NCI-H1694 treated with DMSO at 0.1 percent for 48 hours (cell line): ENCODE measurements around the gene ITGB8.

Experiments used
- DNase-seq: peaks from one replicate; lab custom pipeline; 2025; lab: John Stamatoyannopoulos, UW

The ITGB8 gene

GRCh38 chr7:20340839-20341238, 10.1 kb downstream of the ITGB8 start:
- DNase-seq = no peak

DNA sequence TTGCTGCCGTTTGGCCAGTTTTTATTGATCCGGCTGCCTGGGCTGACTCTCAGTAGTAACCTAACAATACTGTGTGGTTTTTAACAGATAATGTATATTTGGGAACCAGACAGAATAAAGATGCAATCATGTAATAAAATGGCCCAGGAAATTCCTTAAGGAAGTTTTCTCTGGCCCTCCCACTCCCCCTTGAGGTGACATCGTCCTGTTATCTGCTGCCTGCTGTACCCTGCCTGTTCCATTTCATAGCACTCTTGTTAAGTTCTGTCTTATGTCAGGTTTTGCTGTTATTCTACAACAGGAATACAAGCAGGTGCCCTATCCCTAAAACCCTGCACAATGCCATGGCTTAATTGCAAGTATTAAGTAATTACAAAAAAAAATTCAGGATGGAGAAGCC, 12.5 kb downstream of the ITGB8 start:
- no peak for DNase-seq

DNA sequence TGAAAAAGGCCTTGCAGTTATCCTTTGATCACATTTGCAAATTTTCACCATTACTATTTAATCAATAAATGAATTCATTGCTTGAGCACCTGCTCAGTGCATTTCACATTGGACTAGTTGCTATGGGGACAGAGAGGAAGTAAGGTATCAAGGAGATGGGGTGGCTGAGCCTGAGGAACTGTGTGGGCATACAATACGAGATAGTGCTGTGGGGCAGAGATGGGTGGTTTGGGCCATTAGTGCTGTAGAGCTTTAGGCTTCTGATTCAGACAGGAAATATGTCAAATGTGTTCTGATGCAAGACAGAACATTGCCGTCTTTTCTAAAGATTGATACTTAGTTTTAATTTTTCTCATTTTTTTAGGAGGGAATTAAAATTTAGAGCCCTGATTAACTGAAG, 13.2 kb downstream of the ITGB8 start:
- DNase-seq = no peak

- DNase-seq = no peak
Measured at GRCh38 chr7:20344396-20344795, 13.7 kb downstream of the ITGB8 start.

- DNase-seq = no peak
Measured at GRCh38 chr7:20346577-20346976, 15.9 kb downstream of the ITGB8 start.

GRCh38 chr7:20347680-20348079, 17.0 kb downstream of the ITGB8 start:
- no peak for DNase-seq

DNA sequence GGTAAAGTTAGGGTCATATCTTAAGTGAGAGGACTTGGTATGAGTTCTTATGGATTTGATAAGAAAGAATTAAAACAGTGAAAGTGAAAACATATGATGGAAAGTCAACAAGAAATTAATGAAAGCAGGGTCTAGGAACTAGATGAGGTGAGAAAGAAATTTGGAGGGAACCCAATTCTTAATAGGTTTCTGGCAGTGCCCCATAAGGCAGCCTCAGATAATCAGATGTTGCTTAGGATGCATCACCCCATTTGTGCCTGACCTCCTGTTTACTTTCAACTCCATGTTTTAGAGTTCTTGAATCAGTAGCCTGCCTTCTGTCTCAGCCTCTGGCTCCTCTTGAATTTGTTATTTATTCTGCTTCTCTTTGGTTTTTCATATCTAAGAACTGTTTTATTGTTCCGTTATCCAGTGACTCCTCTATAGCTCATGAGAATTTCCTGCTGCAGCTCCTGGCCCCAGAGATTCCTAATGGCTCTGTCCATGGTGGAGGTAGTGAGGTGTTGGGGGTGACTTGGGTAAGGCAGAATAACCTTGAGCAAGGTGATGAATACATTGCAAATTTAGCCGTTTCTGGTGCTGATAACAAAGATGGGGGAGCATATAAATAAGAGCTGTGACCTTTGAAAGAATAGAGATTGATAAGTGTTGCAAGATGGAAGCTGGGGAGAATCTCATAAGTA, 17.6 kb downstream of the ITGB8 start:
- no peak for DNase-seq

- no peak for DNase-seq
Measured at GRCh38 chr7:20350518-20350951, 19.8 kb downstream of the ITGB8 start.

GRCh38 chr7:20350996-20351692, 20.4 kb downstream of the ITGB8 start:
- no peak for DNase-seq

DNA sequence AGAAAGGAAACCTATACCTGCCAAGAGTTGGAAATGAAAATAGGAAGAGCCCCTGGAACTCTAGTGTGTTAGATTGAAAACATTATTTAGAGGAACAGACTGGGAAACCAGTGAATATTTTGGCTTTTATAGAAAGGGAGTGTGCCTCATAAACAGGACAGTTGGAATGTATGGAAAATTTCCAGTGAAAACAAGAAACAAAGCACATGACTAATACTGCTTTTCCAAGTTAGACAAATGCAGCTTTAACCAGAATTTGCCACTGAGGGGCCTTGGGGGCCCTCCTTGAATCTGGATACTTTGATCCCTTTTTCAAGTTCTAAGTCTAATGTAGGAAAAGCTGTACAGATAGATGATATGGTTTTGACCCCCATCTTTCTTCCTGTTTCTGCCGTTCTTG, 21.2 kb downstream of the ITGB8 start:
- DNase-seq = no peak

GRCh38 chr7:20352573-20353306, 22.0 kb downstream of the ITGB8 start:
- no peak for DNase-seq

- DNase-seq = no peak
Measured at GRCh38 chr7:20354610-20355528, 24.2 kb downstream of the ITGB8 start.

DNA sequence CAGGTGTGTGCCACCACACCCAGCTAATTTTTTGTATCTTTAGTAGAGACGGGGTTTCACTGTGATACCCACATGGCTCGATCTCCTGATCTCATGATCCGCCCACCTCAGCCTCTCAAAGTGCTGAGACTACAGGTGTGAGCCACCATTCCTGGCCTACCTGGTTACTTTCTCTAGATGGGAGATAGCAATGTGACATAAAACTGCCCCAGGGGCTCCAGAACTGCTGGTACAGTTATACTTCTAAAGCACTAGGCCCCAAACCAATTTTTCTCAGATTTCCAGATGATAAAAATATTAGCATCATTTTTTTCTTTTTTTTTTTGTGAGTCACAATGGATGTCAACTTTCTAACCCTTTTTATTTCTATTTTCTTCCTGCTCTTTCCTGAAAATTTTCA, 27.4 kb downstream of the ITGB8 start:
- DNase-seq = no peak

DNA sequence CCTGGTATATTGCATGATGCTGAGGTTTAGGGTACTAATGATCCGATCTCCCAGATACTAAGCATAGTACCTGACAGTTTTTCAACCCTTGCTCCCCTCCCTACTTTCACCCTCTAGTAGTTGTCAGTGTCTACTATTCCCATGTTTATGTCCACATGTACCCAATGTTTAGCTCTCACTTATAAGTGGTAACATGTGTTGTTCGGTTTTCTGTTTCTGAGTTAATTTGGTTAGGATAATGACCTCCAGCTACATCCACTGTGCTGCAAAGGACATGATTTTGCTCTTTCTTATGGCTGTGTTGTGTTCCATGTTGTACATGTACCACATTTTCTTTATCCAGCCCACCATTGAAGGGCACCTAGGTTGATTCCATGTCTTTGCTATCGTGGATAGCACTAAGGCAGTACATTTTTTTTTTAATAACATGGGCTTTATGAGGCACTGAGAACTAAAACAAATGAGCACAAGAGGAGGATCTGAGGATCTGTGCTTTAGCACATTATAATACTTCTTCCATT, 28.1 kb downstream of the ITGB8 start:
- no peak for DNase-seq

DNA sequence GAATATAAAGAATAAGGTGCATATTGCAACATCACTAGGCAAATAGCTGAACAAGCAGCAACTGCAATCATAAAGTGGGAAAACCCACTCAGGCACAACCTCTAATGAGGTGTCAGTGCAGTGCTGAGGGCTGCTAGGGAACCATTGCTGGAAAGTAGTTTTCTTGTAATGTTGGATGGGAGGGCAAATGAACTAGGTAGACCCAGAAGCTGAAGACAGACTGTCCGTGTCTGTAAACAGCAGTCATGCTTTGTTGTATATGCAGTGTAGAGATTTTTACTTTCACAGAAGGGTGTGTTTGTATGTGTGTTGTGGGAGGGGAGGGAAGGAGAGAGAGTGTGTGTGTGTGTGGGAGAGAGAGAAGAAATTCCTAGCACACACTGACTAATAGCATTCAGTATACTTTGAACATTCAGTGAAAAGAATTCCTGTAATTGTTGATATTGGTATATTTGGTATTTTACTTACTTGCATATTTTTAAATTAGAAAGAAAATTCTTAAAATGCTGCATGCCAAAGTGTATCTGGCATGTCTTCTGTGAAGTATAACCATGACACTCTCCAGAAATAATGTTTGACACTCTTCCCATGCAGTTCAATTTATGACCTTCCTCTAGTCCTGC, 28.8 kb downstream of the ITGB8 start:
- no peak for DNase-seq

DNA sequence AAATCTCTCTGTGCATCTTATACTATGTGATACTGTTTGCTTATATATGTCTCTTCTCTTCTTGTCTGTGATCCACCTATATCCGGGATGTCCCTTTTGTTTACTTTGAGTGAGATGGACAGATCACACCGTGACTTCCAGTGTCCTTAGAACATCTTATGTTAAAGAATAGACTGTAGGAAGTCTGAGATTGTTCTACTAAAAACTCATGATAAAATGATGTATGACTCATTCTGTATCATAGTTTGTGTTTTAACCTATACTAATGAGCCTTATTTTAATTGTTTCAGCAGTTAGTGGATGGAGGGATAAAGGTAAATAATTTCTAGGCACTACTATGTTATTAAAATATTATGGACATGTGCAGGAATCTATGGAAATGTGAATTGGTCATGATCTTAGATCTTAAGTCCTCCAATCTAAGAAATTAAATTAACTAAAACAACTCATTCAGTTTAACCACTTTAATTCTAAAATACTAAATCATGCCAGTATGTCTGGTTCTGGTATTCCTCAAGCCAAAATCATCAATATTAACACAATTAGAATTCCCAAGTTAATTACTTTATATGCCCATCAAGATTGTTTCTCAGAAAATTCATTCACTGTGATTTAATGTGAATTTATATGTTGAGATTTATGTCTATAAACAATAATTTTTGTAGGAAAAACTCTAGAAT, 32.0 kb downstream of the ITGB8 start:
- no peak for DNase-seq

DNA sequence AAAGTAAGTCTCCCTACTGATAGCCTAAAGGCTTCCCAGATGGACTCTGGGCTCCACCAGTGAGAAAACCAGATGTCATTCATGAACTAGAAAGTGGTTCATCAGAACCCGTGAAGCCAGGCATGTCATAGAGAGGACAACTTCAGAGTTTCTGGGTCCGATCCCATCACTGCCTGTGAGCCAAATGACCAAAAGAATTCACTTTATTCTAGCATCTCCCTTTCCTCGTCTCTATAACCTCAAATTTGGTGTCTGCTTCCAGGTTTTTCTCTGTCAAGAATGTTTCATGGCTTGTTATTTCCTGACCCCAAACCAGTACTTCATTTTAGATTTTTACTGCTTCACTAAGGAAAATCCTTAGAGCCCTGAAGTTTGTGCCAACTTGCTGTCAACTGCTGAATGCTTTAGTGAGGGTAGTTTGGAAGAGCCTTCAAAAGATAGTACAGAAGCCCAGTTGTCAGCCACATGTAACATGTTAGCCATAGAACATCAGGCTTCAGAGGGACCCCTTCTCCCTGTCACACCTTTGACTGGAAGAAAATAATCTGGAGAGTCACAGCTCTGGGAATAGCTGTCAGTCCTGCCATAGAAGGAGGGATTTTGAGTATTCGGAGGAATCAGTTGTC, 34.0 kb downstream of the ITGB8 start:
- DNase-seq = no peak

DNA sequence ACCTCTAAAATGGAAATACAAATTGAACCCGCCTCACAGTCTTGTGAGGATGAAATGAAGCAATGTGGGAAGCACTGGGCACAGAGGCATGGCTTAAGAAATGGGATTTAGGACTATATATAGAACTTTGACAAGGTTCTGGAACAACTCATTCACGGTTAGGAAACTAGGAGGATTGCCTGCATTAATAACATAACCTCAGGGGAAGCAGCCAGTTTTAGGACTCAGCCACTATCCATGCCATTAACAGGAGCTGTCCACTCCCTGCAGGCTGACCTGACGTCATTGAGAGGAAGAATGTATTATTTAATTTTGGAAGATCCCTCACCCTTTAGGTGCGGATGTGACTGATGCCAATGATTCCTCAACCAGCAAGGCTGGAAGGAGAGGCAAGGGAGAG, 34.8 kb downstream of the ITGB8 start:
- no peak for DNase-seq

- DNase-seq = no peak
Measured at GRCh38 chr7:20374399-20374798, 43.7 kb downstream of the ITGB8 start.

- no peak for DNase-seq
Measured at GRCh38 chr7:20376796-20377195, 46.1 kb downstream of the ITGB8 start.
